HEK293T (cell line): ENCODE results near the gene ARID1A.

ENCODE experiments used
- ARNT ChIP-seq: fragments of 450-650 bp; IDR thresholded peaks from 2 replicates; pipeline ENCODE4 v1.6.1; 2017; ENCODE audit warnings: mild to moderate bottlenecking
- BHLHE40 ChIP-seq: fragments of 450-650 bp; IDR thresholded peaks from 2 replicates; pipeline ENCODE4 v1.6.1; 2016; ENCODE audit warnings: mild to moderate bottlenecking, moderate library complexity, borderline replicate concordance
- FOXA1 ChIP-seq: fragments of 450-650 bp; IDR thresholded peaks from 2 replicates; pipeline ENCODE4 v1.6.1; 2016; ENCODE audit warnings: mild to moderate bottlenecking
- FOXM1 ChIP-seq: fragments of 450-650 bp; IDR thresholded peaks from 2 replicates; pipeline ENCODE4 v1.6.1; 2017; ENCODE audit warnings: mild to moderate bottlenecking, borderline replicate concordance
- HDGF ChIP-seq: fragments of 450-650 bp; IDR thresholded peaks from 2 replicates; pipeline ENCODE4 v1.6.1; 2017; ENCODE audit warnings: antibody characterized with exemption, borderline replicate concordance
- NFRKB ChIP-seq: fragments of 450-650 bp; IDR thresholded peaks from 2 replicates; pipeline ENCODE4 v1.6.1; 2016; ENCODE audit warnings: mild to moderate bottlenecking, moderate library complexity
- SUZ12 ChIP-seq: fragments of 450-650 bp; IDR thresholded peaks from 2 replicates; pipeline ENCODE4 v1.6.1; 2016; ENCODE audit warnings: mild to moderate bottlenecking
- ZNF384 ChIP-seq: fragments of 450-650 bp; IDR thresholded peaks from 2 replicates; pipeline ENCODE4 v1.6.1; 2016

DNA sequence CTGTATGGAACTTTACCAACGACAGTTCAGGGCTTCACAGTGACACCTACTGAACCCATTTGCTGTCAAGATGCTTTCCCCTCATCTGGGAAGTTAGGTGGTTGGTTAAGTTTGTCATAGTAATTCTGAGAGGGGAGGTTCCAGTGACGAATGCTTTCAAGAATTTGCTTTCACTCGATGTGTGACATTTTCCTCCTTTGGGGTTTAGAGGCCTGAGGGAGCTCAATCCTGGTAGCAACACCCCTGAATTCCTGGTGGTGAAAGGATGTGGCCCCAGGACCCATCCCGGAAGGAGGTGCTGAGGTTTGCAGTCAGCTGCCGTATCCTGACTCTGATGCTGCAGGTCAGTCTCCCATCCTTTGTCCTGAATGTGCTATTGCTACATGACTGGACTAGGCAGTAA, 94.7 kb downstream of the ARID1A start:
- TF ChIP-seq FOXA1 (no peak), NFRKB (no peak), HDGF (no peak), BHLHE40 (no peak), FOXM1 (no peak), ZNF384 (no peak), ARNT (no peak), SUZ12 (no peak)
